VCaP (cell line): ENCODE results near the gene MPC1.
"Not testable (repeated sequence)": the region's sequence is repeated elsewhere in the genome, so short reads cannot be mapped to it uniquely, and the experiment has no call there.

ENCODE experiments used
- H3K27ac ChIP-seq: fragments of 450-650 bp; 2 replicates; pipeline ENCODE4 v1.5.1; 2017
- CTCF ChIP-seq: fragments of 450-650 bp; conservative IDR thresholded peaks from 2 replicates; pipeline ENCODE4 v1.5.1; 2017; ENCODE audit warnings: mild to moderate bottlenecking, moderate library complexity

MPC1 gene

GRCh38 chr6:166395351-166395750, 12.6 kb upstream of the MPC1 start:
- no peak for TF ChIP-seq CTCF
- H3K27ac ChIP-seq: no peak overlapping the region

- no peak for TF ChIP-seq CTCF
- no peak overlapping the region for H3K27ac ChIP-seq
Observed at GRCh38 chr6:166394036-166394892, 11.5 kb upstream of the MPC1 start.

- no peak overlapping the region for H3K27ac ChIP-seq
- TF ChIP-seq CTCF: no peak
Observed at GRCh38 chr6:166393535-166393823, 10.7 kb upstream of the MPC1 start.

GRCh38 chr6:166392755-166393534, 10.2 kb upstream of the MPC1 start:
- H3K27ac ChIP-seq: not testable (repeated sequence)

- H3K27ac ChIP-seq: no peak overlapping the region
- no peak for TF ChIP-seq CTCF
Observed at GRCh38 chr6:166389119-166389518, 6.4 kb upstream of the MPC1 start.

GRCh38 chr6:166388290-166389004, 5.7 kb upstream of the MPC1 start:
- TF ChIP-seq CTCF: no peak
- H3K27ac ChIP-seq: no peak overlapping the region

GRCh38 chr6:166387642-166388289, 5.0 kb upstream of the MPC1 start:
- TF ChIP-seq CTCF: no peak
- no peak overlapping the region for H3K27ac ChIP-seq

- H3K27ac ChIP-seq: not testable (repeated sequence)
Observed at GRCh38 chr6:166387098-166387497, 4.4 kb upstream of the MPC1 start.
